Middle frontal gyrus (tissue), 1 donor: ENCODE measurements around the gene RNF223.
"Not testable (repeated sequence)": the region's sequence is repeated elsewhere in the genome, so short reads cannot be mapped to it uniquely, and the experiment has no call there.

Experiments
- DNase-seq: peaks from one replicate; pipeline ENCODE4 v3.0.0-alpha.2; 2015; ENCODE audit warnings: low spot score; ENCODE audit errors: extremely low spot score

RNF223 gene

DNA sequence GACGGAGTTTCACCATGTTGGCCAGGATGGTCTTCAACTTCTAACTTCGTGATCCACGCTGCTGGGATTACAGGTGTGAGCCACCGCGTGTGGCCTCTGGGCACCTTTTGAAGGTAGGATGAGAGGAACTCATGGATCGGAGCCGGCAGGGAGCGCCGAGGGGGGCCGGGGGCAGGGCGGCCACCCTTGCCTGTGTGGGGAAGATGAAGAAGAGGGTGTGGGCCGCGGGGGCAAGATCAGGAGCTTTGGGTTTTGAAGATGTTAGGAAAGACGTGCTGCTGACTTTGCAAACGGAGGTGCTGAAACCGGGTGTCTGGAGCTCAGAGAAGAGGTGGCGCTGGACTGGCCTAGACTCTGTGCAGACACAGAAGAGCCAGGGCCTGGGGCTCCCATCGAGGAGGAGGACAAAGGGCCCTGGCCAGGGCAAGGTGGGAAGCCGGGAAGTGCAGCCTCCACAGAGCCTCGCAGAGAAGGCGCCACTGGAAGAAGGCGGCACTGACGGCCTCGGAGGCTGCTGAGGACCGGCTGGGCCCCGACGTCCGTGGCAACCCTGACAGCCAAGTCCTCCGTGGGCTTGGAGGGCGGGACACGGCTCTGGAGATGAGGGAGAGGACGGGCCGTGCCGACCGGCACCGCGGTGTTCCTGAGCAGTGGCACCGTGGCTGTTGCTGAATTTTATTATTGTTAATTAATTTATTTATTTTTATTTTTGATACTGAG lies 13.7 kb downstream of the RNF223 start:
- DNase-seq: no peak

DNA sequence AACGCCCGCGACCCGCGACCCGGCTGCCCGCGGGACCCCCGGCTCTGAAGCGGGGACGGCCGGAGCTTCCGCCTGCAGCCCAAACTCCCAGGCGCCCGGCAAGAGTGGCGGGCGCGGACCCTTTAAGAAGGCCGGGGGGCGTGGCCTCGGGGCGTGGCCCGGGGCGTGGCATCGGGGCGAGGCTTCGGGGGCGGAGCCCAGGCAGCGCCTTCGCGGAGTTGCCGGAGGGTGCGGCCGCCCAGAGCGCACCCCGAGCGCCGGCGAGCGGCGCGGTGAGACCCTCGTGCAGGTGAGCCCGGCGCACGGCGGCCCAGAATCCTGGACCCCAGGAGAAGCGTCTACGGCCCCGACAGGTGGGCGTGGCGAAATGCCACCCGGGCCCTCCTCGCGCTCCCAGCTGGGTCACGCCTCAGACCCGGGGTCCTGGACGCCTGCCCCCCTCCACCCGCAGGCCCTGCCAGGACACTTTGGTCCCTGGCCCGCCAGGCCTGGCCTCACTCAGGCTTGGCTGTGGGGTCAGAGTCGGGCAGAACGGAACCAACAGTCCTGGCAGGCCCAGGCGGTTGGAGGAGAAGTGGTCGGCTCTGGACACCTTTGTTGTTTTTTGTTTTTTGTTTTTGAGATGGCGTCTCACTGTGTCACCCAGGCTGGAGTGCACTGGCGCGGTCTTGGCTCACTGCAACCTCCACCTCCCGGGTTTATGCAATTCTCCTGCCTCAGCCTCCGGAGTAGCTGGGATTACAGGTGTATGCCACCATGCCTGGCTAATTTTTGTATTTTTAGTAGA lies 14.4 kb downstream of the RNF223 start:
- DNase-seq: peak; percentile 42

DNA sequence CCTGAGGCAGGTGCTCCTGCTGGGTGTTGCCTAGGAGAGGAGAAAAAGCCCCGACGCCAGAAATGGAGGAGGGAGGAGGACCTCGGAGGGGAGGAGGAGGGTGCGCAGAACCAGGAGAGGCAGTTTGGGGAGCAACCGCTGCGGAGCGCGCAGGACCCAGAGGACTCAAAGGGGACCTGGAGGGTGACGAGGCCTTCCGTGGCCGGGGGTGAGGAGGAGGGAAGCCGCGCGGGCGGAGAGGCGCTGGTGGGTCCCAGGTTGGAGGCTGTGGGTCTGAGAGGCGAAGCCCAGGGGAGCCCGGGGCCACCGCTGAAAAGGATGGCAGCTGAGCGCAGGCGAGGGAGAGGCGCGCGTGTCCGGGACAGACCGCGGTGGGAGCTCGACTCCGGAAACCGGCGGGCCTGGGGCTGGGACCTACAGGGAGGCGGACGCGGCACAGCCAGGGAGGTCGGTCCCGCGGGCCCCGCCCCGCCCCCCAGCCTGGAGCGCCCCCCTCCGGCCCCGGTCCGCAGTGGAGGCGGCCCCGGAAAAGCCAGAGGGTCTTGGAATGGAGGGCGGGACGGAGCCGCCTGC lies 15.1 kb downstream of the RNF223 start:
- DNase-seq: no peak

DNA sequence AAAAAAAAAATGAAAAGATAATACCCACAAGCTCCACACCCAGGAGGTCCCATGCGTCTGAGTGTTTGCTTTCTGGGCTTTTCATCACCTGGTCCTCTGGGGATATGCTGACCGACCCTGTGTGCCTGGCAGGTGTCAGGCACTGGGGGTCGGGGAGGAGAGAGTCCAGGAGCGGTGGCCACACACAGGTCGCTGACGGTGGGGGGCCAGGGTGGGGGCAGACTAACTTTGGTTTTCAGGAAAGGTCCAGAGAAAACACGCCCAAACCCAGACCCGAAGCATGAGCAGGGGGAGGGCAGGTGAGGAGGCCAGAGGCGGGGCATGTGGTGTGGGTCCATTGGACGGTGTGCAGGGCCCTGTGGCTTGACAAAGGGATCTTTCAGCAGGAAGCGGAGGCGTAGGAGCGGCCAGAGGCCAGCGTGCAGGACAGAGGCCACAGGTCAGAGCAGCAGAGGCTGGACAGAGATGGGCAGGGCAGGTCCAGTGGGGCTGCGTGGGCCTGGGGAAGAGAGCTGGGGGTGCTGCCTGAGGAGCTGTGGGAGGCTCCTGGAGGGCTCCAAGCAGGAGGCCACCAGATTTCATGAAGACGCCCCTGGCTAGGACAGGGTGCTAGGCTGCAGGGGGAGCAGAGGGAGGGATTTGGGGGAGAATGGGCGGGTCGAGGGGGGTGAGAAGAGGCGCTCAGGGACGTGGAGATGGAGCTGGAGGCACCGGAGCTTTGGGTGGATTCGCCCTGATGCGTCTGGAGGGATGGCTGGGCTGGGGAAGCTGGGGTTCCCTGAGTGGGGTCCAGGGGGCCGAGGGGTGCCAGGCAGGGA lies 15.8 kb downstream of the RNF223 start:
- DNase-seq: no peak

DNA sequence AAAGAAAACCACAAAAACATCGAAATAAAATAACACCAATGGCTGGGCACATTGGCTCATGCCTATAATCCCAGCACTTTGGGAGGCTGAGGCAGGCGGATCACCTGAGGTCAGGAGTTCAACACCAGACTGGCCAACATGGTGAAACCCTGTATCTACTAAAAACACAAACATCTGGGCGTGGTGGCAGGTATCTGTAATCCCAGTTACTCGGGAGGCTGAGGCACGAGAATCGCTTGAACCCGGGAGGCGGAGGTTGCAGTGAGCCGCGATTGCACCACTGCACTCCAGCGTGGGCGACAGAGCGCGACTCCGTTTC lies 16.4 kb downstream of the RNF223 start:
- DNase-seq: not testable (repeated sequence)

DNA sequence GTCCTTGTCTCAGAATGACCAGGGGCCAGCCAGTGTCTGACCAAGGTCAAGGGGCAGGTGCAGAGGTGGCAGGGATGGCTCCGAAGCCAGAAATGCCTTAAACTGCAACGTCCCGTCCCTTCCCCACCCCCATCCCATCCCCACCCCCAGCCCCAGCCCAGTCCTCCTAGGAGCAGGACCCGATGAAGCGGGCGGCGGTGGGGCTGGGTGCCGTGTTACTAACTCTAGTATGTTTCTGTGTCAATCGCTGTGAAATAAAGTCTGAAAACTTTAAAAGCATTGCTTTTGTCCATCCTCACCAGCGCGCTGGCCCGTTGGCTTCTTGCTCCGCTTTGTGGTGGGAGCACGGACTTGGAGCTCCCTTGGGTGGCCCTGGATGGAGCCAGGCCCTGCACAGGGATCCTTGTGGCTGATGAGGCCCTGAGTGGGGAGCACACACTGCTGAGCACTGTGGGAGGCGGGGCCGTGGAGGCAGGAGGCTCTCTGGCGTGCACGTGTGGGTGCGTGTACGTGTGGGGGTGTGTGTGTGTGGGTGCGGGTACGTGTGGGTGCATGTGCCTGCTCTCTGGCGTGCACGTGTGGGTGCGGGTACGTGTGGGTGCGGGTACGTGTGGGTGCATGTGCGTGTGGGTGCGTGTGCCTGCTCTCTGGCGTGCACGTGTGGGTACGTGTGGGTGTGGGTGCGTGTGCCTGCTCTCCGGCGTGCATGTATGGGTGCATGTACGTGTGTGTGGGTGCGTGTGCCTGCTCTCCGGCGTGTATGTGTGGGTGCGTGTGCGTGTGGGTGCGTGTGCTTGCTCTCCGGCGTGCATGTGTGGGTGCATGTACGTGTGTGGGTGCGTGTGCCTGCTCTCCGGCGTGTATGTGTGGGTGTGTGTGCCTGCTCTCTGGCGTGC lies 18.0 kb downstream of the RNF223 start:
- no peak for DNase-seq

DNA sequence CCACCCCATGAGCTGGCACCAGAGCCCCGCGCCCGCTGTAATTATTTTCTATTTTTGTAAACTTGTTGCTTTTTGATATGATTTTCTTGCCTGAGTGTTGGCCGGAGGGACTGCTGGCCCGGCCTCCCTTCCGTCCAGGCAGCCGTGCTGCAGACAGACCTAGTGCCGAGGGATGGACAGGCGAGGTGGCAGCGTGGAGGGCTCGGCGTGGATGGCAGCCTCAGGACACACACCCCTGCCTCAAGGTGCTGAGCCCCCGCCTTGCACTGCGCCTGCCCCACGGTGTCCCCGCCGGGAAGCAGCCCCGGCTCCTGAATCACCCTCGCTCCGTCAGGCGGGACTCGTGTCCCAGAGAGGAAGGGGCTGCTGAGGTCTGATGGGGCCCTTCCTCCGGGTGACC lies 19.1 kb downstream of the RNF223 start:
- DNase-seq: no peak

DNA sequence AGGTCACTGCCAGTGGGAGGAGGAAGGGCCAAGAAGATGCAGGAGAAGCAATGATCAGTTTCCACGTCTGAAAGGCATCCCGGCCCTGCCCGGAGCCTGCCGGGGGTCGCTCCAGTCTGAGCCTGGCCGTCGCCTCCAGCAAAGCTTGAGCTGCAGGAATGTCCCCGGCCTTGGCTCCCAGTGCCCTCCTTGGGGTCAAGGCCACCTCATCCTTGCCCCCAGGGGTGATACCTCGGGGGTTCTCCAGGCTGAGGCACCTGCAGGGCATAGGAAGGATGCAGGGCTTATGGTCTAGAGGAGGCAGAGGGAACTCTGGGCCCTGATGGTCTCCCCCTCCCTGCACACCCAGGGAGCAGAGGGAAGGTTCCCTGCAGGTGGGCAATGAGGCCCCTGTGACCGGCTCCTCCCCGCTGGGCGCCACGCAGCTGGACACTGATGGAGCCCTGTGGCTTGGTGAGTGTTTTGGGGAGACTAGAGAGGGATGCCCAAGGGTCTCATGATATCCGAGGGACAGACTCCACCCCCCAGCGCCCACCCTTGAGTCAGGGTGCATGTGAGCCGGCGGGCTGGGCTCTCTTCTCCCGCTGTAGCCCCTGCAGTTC lies 19.9 kb downstream of the RNF223 start:
- DNase-seq: no peak

DNA sequence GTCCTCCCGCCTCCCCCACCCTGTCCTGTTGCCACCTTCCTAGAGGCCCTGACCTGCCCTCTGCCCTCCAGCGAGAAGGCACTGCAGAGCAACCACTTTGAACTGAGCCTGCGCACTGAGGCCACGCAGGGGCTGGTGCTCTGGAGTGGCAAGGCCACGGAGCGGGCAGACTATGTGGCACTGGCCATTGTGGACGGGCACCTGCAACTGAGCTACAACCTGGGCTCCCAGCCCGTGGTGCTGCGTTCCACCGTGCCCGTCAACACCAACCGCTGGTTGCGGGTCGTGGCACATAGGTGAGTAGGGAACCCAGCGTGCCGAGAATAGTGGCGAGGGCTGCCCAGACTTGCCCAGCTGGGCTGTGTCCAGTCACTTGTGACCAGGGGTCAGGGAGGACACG lies 20.4 kb downstream of the RNF223 start:
- DNase-seq: no peak

DNA sequence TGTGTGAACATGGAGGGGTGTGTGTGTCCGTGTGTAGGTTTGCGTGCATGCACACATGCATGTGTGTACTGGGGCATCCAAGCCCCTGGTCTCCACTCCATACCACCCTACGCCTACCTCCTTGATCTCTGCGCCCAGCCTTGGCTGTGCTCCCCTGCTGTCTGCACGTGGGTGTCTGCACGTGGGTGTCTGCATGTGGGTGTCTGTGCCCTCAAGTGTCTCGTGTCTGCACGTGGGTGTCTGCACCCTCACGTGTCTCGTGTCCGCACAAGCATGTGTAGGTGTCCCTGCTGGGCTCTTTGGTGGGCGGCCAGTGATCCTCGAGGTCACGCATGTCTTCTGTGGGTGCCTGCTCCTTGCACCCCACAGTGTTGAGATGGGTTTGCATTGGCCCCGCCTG lies 21.1 kb downstream of the RNF223 start:
- no peak for DNase-seq

DNA sequence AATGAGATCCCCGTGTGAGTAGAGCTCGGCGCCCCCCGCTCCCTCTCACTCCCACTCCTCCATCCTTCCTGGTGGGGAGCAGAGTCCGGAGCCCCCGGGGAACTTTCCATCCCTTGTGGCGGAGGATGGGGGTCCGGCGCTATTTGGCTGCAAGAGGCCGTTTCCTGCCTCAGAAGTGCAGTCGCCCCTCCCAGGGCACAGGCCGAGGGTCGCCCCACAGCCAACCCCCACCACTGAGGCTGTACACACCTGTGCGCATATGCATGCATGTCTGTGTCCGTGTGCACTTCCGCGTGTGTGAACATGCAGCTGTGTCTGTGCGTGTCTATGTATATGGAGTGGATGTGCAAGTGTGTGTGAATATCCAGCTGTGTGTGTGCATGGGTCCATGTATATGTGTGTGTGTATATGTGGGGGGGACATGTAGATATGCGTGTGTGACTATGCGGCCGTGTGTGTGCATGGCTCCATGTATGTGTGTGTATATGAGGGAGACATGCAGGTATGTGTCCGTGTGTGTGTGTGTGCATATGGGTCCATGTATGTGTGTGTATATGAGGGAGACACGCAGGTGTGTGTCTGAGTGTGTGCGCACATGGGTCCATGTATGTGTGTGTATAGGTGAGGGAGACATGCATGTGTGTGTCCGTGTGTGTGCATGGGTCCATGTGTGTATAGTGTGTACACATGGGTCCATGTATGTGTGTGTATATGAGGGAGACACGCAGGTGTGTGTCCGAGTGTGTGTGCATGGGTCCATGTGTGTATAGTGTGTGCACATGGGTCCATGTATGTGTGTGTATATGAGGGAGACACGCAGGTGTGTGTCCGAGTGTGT lies 21.9 kb downstream of the RNF223 start:
- no peak for DNase-seq

DNA sequence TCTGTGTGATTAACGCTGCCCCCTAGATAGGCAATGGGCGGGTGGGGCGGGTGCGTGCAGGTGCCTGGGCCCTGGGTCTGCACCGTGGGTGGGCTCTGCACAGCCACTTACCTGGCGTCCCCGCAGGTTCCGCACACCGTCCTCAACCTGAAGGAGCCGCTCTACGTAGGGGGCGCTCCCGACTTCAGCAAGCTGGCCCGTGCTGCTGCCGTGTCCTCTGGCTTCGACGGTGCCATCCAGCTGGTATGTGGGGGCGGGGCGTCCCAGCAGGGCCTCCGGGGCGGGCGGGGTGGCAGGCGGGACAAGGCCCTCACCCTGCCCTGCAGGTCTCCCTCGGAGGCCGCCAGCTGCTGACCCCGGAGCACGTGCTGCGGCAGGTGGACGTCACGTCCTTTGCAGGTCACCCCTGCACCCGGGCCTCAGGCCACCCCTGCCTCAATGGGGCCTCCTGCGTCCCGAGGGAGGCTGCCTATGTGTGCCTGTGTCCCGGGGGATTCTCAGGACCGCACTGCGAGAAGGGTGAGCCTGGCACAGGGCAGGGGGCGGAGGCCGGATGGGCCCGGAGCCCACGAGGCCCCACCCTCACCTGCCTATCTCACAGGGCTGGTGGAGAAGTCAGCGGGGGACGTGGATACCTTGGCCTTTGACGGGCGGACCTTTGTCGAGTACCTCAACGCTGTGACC lies 22.8 kb downstream of the RNF223 start:
- no peak for DNase-seq

DNA sequence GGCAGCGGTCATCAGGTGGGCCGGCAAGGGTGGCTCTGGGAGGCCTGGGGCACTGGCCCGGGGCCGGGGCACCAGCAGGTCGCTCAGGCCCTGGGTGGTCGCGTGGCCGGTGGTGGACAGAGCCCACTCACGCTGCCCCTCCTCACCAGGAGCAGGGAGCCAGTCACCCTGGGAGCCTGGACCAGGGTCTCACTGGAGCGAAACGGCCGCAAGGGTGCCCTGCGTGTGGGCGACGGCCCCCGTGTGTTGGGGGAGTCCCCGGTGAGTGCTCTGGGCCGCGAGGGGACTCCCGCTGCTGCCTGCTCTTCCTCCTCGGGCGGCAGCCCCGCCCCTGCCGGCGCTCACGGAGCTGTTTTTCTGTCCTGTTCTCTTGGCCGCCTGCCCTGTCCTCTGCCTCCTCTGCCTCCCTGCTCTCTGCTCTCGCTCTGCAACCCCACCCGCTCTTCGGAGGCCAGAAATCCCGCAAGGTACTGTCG lies 23.5 kb downstream of the RNF223 start:
- DNase-seq: no peak

DNA sequence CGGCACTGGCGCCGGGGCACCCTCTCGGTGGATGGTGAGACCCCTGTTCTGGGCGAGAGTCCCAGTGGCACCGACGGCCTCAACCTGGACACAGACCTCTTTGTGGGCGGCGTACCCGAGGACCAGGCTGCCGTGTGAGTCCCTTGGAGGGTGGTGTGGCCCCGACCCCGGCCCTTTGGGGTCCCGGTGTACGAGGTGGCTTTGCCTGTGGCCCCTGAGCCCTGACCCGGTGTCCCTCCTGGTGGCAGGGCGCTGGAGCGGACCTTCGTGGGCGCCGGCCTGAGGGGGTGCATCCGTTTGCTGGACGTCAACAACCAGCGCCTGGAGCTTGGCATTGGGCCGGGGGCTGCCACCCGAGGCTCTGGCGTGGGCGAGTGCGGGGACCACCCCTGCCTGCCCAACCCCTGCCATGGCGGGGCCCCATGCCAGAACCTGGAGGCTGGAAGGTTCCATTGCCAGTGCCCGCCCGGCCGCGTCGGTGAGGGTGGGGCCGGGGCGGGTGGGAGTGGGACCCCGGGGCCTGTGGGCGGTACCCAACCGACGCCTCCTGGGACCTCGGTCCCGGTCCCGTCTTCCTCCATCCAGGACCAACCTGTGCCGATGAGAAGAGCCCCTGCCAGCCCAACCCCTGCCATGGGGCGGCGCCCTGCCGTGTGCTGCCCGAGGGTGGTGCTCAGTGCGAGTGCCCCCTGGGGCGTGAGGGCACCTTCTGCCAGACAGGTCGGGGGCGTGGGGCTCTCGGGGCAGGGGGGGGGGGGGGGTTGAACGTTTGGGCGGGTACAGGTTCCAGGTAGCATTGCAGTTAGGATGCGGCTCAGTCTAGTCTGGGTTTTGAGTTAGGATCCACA lies 24.6 kb downstream of the RNF223 start:
- no peak for DNase-seq

DNA sequence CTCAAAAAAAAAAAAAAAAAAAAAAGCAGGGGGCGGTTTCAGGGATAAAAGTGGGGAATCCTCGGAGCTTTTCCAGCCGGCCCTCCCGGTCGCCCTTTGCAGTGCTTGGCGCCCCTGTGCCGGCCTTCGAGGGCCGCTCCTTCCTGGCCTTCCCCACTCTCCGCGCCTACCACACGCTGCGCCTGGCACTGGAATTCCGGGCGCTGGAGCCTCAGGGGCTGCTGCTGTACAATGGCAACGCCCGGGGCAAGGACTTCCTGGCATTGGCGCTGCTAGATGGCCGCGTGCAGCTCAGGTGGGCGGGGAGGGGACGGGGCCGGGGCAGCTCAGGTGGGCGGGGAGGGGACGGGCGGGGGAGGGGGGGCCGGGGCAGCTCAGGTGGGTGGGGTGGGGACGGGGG lies 25.3 kb downstream of the RNF223 start:
- no peak for DNase-seq

DNA sequence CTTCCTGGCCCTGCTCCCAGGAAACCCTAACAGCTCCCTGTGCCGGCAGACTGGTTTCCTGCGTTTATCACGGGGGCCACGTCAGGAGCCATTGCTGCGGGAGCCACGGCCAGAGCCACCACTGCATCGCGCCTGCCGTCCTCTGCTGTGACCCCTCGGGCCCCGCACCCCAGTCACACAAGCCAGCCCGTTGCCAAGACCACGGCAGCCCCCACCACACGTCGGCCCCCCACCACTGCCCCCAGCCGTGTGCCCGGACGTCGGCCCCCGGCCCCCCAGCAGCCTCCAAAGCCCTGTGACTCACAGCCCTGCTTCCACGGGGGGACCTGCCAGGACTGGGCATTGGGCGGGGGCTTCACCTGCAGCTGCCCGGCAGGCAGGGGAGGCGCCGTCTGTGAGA lies 26.1 kb downstream of the RNF223 start:
- no peak for DNase-seq

DNA sequence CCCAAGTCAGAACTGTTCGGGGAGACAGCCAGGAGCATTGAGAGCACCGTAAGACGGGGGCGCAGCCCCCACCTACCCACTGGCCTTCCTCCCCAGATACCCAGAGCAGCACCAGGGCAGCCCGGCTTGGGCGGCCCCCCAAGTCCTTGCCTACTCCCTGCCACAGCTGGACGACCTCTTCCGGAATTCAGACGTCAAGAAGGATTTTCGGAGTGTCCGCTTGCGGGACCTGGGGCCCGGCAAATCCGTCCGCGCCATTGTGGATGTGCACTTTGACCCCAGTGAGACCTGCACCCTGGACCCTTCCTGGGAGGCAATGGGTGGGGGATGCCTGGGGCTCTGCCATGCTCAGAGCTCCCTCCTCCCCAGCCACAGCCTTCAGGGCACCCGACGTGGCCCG lies 26.7 kb downstream of the RNF223 start:
- DNase-seq: no peak

DNA sequence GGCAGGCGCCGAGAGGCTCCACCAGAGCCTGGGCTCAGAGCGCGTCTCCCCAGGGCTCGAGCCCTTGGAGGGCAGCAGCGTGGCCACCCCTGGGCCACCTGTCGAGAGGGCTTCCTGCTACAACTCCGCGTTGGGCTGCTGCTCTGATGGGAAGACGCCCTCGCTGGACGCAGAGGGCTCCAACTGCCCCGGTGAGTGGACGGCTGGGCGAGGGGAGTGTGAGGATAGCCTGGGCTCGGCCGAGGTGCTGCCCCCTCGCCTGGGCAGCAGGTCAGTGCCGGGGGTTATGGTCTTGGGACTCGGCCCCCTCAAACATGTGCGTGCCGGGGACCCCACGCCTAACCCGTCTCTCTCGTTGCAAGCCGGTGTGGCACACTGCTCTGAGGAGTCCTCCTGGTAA lies 27.3 kb downstream of the RNF223 start:
- DNase-seq: no peak
